Endometrial microvascular endothelial cells (primary cell): ENCODE data around the gene HIVEP3. TPM values are rescaled to one million over a fixed set of nuclear protein-coding genes. Genes with fewer than 3 reads are reported as not detected.

Source experiments
- in situ Hi-C: cut with HindIII; loops from 2 replicates; pipeline ENCODE4 v1.10.0; 2017; ENCODE audit warnings: low sequenced_read_pairs, low pct_unique_long_range_greater_than_20kb; ENCODE audit errors: inconsistent ontology term
- total RNA-seq: library from RNA; depleted of rRNA; stranded (reverse); fragments of >200 nt; gene quantifications from one replicate; pipeline ENCODE4 v1.2.3, GENCODE V29; 2015; ENCODE audit errors: inconsistent ontology term

HIVEP3 gene
- total RNA-seq, 1 donor from 2014 or later = 4.4 TPM

GRCh38 chr1:41582351-41582750 lies 336.4 kb downstream of the HIVEP3 start:
- in situ Hi-C loops = no loop called here

- in situ Hi-C loops = no loop called here
These were observed 336.8 kb downstream of the HIVEP3 start for GRCh38 chr1:41582004-41582325.

GRCh38 chr1:41581216-41582003 lies 337.3 kb downstream of the HIVEP3 start:
- in situ Hi-C loops = no loop called here

- in situ Hi-C loops = no loop called here
These were observed 338.1 kb downstream of the HIVEP3 start for GRCh38 chr1:41580520-41581172.

GRCh38 chr1:41580021-41580420 lies 338.7 kb downstream of the HIVEP3 start:
- in situ Hi-C loops = no loop called here

GRCh38 chr1:41578712-41579335 lies 339.9 kb downstream of the HIVEP3 start:
- in situ Hi-C loops = no loop called here

- in situ Hi-C loops = no loop called here
These were observed 342.1 kb downstream of the HIVEP3 start for GRCh38 chr1:41576620-41577019.

- in situ Hi-C loops = no loop called here
These were observed 342.5 kb downstream of the HIVEP3 start for GRCh38 chr1:41576206-41576605.

- in situ Hi-C loops = no loop called here
These were observed 343.9 kb downstream of the HIVEP3 start for GRCh38 chr1:41574842-41575241.

GRCh38 chr1:41573785-41574713 lies 344.7 kb downstream of the HIVEP3 start:
- in situ Hi-C loops = no loop called here

GRCh38 chr1:41573194-41573593 lies 345.5 kb downstream of the HIVEP3 start:
- in situ Hi-C loops = no loop called here

- in situ Hi-C loops = no loop called here
These were observed 346.5 kb downstream of the HIVEP3 start for GRCh38 chr1:41572224-41572623.

GRCh38 chr1:41571041-41571440 lies 347.7 kb downstream of the HIVEP3 start:
- in situ Hi-C loops = no loop called here

GRCh38 chr1:41568204-41568603 lies 350.5 kb downstream of the HIVEP3 start:
- in situ Hi-C loops = no loop called here

- in situ Hi-C loops = no loop called here
These were observed 351.8 kb downstream of the HIVEP3 start for GRCh38 chr1:41566969-41567368.

GRCh38 chr1:41566274-41566885 lies 352.3 kb downstream of the HIVEP3 start:
- in situ Hi-C loops = no loop called here

- in situ Hi-C loops = no loop called here
These were observed 353.8 kb downstream of the HIVEP3 start for GRCh38 chr1:41564741-41565475.

- in situ Hi-C loops = no loop called here
These were observed 356.4 kb downstream of the HIVEP3 start for GRCh38 chr1:41562328-41562727.
